Activated T-helper 2 cell treated with anti-CD3 and anti-CD28 coated beads, Interferon-gamma antibody, Interleukin-2, Interleukin-4, amounts not matched to agents 10 μg/mL and 5 μg/mL and 100 μg/mL, durations not matched to agents 14 hours and 24 hours and 36 hours (primary cell): Measurements from ENCODE around the gene OR4C45. TPM values are rescaled to one million over a fixed set of nuclear protein-coding genes. Genes with fewer than 3 reads are reported as not detected.
"Not testable (repeated sequence)": the region's sequence is repeated elsewhere in the genome, so short reads cannot be mapped to it uniquely, and the experiment has no call there.

Experiments used
- DNase-seq: peaks from one replicate; pipeline ENCODE4 v3.0.0; 2021; ENCODE audit warnings: low spot score
- H3K27ac Mint-ChIP-seq: one replicate; pipeline ENCODE4 v1.8.0; 2021; ENCODE audit warnings: mixed read lengths
- H3K27me3 Mint-ChIP-seq: one replicate; pipeline ENCODE4 v1.8.0; 2021; ENCODE audit warnings: low read depth, mixed read lengths
- H3K36me3 Mint-ChIP-seq: one replicate; pipeline ENCODE4 v1.8.0; 2021; ENCODE audit warnings: low read depth, mixed read lengths
- H3K4me1 Mint-ChIP-seq: one replicate; pipeline ENCODE4 v1.8.0; 2021; ENCODE audit warnings: low read depth, mixed read lengths
- H3K4me3 Mint-ChIP-seq: one replicate; pipeline ENCODE4 v1.8.0; 2021; ENCODE audit warnings: low read depth, mild to moderate bottlenecking, moderate library complexity, mixed read lengths
- H3K9me3 Mint-ChIP-seq: one replicate; pipeline ENCODE4 v1.8.0; 2021; ENCODE audit warnings: mixed read lengths
- intact Hi-C: fragments of 100-400 bp; cut with micrococcal nuclease; formaldehyde crosslinking; loops from one replicate; pipeline ENCODE4 v1.15.1; 2023
- total RNA-seq: library from RNA; stranded (reverse); gene quantifications from 2 replicates; pipeline ENCODE4 v1.2.3, GENCODE V29; 2022

Gene OR4C45
- total RNA-seq, 1 donor from 2014 or later = not detected

- H3K36me3 Mint-ChIP-seq = no peaks in the 10 kb centered on the region
- no peaks in the 10 kb centered on the region for H3K27me3 Mint-ChIP-seq
- DNase-seq = no peak
- H3K4me1 Mint-ChIP-seq = no peaks in the 10 kb centered on the region
- H3K9me3 Mint-ChIP-seq = peaks cover 67% of the 10 kb centered on the region
- no peak overlapping the region for H3K27ac Mint-ChIP-seq
- H3K4me3 Mint-ChIP-seq = no peak overlapping the region
- intact Hi-C loops = no loop called here
These were observed 43.2 kb downstream of the OR4C45 start for GRCh38 chr11:50075856-50076255.

GRCh38 chr11:50077526-50077925 is 44.9 kb downstream of the OR4C45 start:
- Mint-ChIP-seq H3K36me3 (no peaks in the 10 kb centered on the region), H3K4me1 (no peaks in the 10 kb centered on the region), H3K27me3 (no peaks in the 10 kb centered on the region), H3K9me3 (peaks cover 55% of the 10 kb centered on the region), H3K27ac (no peak overlapping the region), H3K4me3 (no peak overlapping the region)
- no peak for DNase-seq
- intact Hi-C loops = no loop called here

- intact Hi-C loops = no loop called here
- Mint-ChIP-seq H3K27ac (no peak overlapping the region), H3K36me3 (no peaks in the 10 kb centered on the region), H3K9me3 (peaks cover 50% of the 10 kb centered on the region), H3K27me3 (no peaks in the 10 kb centered on the region), H3K4me1 (no peaks in the 10 kb centered on the region), H3K4me3 (no peak overlapping the region)
- DNase-seq = no peak
These were observed 45.3 kb downstream of the OR4C45 start for GRCh38 chr11:50078001-50078400.

GRCh38 chr11:50078946-50079345 is 46.3 kb downstream of the OR4C45 start:
- H3K4me1 Mint-ChIP-seq = not testable (repeated sequence)

GRCh38 chr11:50080256-50080655 is 47.6 kb downstream of the OR4C45 start:
- Mint-ChIP-seq H3K27me3 (no peaks in the 10 kb centered on the region), H3K27ac (no peak overlapping the region), H3K4me1 (no peaks in the 10 kb centered on the region), H3K9me3 (peaks cover 36% of the 10 kb centered on the region), H3K4me3 (no peak overlapping the region), H3K36me3 (no peaks in the 10 kb centered on the region)
- DNase-seq = no peak
- intact Hi-C loops = no loop called here

More at GRCh38 chr11:50078946-50079345, 46.3 kb downstream of the OR4C45 start:
- H3K27ac Mint-ChIP-seq, intact Hi-C loops, DNase-seq, H3K4me3 Mint-ChIP-seq, H3K27me3 Mint-ChIP-seq, H3K36me3 Mint-ChIP-seq: not testable (repeated sequence)
- peaks cover 48% of the 10 kb centered on the region for H3K9me3 Mint-ChIP-seq

Other genes with a start within 250 kb of the OR4C45 start
- not detected in 2 replicates for gene OR4C13, start 80.5 kb upstream of the OR4C45 start, total RNA-seq
- not detected in 2 replicates for gene OR4C12, start 50.3 kb upstream of the OR4C45 start, total RNA-seq